Panc1 (cell line): ENCODE data around the gene BAZ2B. TPM values are rescaled to one million over a fixed set of nuclear protein-coding genes. Genes with fewer than 3 reads are reported as not detected.

Source experiments
- ATAC-seq: fragments of 200-7000 bp; cut with Tn5 transposase; 2 replicates; pipeline ENCODE4 v1.9.1; 2020; ENCODE audit warnings: mild to moderate bottlenecking, moderate library complexity
- BruUV-seq: library from RNA; stranded (reverse); fragments of 400-500 nt; replicated peaks from 2 replicates; lab custom pipeline; 2021; lab: Mats Ljungman, UMichigan
- CTCF ChIA-PET: fragments of 300-600 bp; sonication (Branson Sonifier 250); formaldehyde crosslinking; loops from one replicate; lab custom pipeline; 2022; ENCODE audit warnings: antibody characterized with exemption; lab: Charles Lee
- POLR2A ChIA-PET: fragments of 300-600 bp; sonication (Branson Sonifier 250); formaldehyde crosslinking; loops from one replicate; lab custom pipeline; 2022; ENCODE audit warnings: antibody characterized with exemption; lab: Charles Lee
- DNase-seq: peaks from one replicate; pipeline ENCODE4 v3.0.0-alpha.2; 2010; ENCODE audit warnings: low read depth, low spot score
- H3K27ac ChIP-seq: 2 replicates; pipeline ENCODE4 v1.5.1; 2011; ENCODE audit warnings: mild to moderate bottlenecking, low read length, inconsistent platforms
- H3K27me3 ChIP-seq: fragments of 200-500 bp; sonication (Bioruptor generic); 2 replicates; pipeline ENCODE4 v1.6.0; 2014; ENCODE audit warnings: low read length, inconsistent platforms; ENCODE audit not compliant: control insufficient read depth, insufficient read depth
- H3K36me3 ChIP-seq: fragments of 200-500 bp; sonication (Bioruptor generic); 2 replicates; pipeline ENCODE4 v1.5.1; 2014; ENCODE audit warnings: inconsistent platforms, mild to moderate bottlenecking, low read length, moderate library complexity; ENCODE audit not compliant: control insufficient read depth, insufficient read depth
- H3K4me1 ChIP-seq: 2 replicates; pipeline ENCODE4 v1.5.1; 2011; ENCODE audit warnings: inconsistent platforms, mild to moderate bottlenecking, low read length, moderate library complexity; ENCODE audit not compliant: control insufficient read depth, insufficient read depth
- H3K4me3 ChIP-seq, 2 experiments: 2 replicates each; pipeline ENCODE4 v1.5.1; 2011 to 2012; ENCODE audit warnings: low read depth in 2 of 2, low read length in 2 of 2, mild to moderate bottlenecking in 2 of 2, inconsistent platforms in 1 of 2, moderate library complexity in 1 of 2
- H3K9me3 ChIP-seq: fragments of 200-500 bp; sonication (Bioruptor generic); 2 replicates; pipeline ENCODE4 v1.5.1; 2014; ENCODE audit warnings: low read depth, mild to moderate bottlenecking, inconsistent platforms, low read length, moderate library complexity; ENCODE audit not compliant: control insufficient read depth, insufficient read depth
- POLR2AphosphoS5 ChIP-seq: IDR thresholded peaks from 2 replicates; pipeline ENCODE4 v1.6.1; 2012; ENCODE audit warnings: mild to moderate bottlenecking, low read depth, low read length, moderate library complexity
- SIN3A ChIP-seq: IDR thresholded peaks from 2 replicates; pipeline ENCODE4 v1.6.1; 2012; ENCODE audit warnings: low read depth, mild to moderate bottlenecking, low read length, moderate library complexity, borderline replicate concordance; ENCODE audit not compliant: insufficient read depth
- TCF7L2 ChIP-seq: IDR thresholded peaks from 2 replicates; pipeline ENCODE4 v1.6.1; 2011; ENCODE audit warnings: mild to moderate bottlenecking, low read depth, low read length, inconsistent platforms
- in situ Hi-C: cut with HindIII; loops from 2 replicates; pipeline ENCODE4 v1.10.0; 2016; ENCODE audit warnings: low sequenced_read_pairs, low pct_unique_long_range_greater_than_20kb
- intact Hi-C: fragments of 100-400 bp; cut with micrococcal nuclease; formaldehyde crosslinking; loops from one replicate; pipeline ENCODE4 v1.10.0; 2022; ENCODE audit not compliant: unreplicated experiment
- total RNA-seq: library from RNA; stranded (reverse); gene quantifications from one replicate; pipeline ENCODE4 v1.2.1, GENCODE V29; 2021; ENCODE audit not compliant: unreplicated experiment
- TF ChIP-seq, protein P1 (sequence below), 2 experiments: IDR thresholded peaks; 2 replicates each; pipeline ENCODE4 v1.6.1; 2011 to 2012; ENCODE audit warnings: low read depth in 2 of 2, control low read depth in 1 of 2, low read length in 1 of 2, mild to moderate bottlenecking in 1 of 2, moderate library complexity in 1 of 2; ENCODE audit not compliant: insufficient read depth in 1 of 2
- TF ChIP-seq, protein P2 (sequence below): fragments of 450-650 bp; IDR thresholded peaks from 2 replicates; pipeline ENCODE4 v1.5.1; 2017; ENCODE audit warnings: mild to moderate bottlenecking

BAZ2B gene
- total RNA-seq, 1 experiment from 2014 or later: 38.6 TPM

DNA sequence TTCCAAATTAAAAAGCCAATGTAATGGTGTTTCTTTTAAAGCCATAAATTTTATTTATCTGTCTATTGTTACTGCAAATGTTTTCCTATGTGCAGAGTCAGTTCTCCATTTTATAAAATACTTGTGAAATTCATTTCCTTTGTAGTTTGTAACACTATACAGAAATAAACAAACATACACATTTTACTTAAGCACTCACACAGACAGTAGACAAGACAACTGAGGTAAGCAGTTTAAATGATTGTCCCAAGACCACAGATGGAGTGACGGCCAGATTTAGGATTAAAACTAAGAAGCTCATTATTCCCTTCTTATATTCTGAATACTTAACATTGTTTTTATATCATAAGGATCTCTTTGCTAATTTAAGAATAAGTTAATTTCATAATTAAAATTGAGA is 100.9 kb downstream of the BAZ2B start:
- Histone ChIP-seq H3K4me3 (no peak overlapping the region; a peak in 1 of 4 replicates), H3K4me1 (peaks cover 6% of the 10 kb centered on the region; the same call in 1 of the 2 replicates), H3K27me3 (no peaks in the 10 kb centered on the region), H3K27ac (no peak overlapping the region; the same call in 1 of the 2 replicates), H3K36me3 (peaks cover 2% of the 10 kb centered on the region; the same call in 1 of the 2 replicates), H3K9me3 (no peaks in the 10 kb centered on the region)
- ChIA-PET POLR2A (no interaction called here), CTCF (no interaction called here)
- intact Hi-C loops (no loop called here), in situ Hi-C loops (no loop called here)
- no peak for ATAC-seq
- BruUV-seq: no TSS peak
- DNase-seq: no peak
- TF ChIP-seq TCF7L2 (no peak), POLR2AphosphoS5 (no peak), SIN3A (no peak)
- TF ChIP-seq, protein P1, sequence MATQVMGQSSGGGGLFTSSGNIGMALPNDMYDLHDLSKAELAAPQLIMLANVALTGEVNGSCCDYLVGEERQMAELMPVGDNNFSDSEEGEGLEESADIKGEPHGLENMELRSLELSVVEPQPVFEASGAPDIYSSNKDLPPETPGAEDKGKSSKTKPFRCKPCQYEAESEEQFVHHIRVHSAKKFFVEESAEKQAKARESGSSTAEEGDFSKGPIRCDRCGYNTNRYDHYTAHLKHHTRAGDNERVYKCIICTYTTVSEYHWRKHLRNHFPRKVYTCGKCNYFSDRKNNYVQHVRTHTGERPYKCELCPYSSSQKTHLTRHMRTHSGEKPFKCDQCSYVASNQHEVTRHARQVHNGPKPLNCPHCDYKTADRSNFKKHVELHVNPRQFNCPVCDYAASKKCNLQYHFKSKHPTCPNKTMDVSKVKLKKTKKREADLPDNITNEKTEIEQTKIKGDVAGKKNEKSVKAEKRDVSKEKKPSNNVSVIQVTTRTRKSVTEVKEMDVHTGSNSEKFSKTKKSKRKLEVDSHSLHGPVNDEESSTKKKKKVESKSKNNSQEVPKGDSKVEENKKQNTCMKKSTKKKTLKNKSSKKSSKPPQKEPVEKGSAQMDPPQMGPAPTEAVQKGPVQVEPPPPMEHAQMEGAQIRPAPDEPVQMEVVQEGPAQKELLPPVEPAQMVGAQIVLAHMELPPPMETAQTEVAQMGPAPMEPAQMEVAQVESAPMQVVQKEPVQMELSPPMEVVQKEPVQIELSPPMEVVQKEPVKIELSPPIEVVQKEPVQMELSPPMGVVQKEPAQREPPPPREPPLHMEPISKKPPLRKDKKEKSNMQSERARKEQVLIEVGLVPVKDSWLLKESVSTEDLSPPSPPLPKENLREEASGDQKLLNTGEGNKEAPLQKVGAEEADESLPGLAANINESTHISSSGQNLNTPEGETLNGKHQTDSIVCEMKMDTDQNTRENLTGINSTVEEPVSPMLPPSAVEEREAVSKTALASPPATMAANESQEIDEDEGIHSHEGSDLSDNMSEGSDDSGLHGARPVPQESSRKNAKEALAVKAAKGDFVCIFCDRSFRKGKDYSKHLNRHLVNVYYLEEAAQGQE (IDR thresholded peaks at IDR 0.05; ENCODE audit: insufficient read depth in 1 of 2, low read depth in 2 of 2, low read length in 1 of 2): no peak
- TF ChIP-seq, protein P2, sequence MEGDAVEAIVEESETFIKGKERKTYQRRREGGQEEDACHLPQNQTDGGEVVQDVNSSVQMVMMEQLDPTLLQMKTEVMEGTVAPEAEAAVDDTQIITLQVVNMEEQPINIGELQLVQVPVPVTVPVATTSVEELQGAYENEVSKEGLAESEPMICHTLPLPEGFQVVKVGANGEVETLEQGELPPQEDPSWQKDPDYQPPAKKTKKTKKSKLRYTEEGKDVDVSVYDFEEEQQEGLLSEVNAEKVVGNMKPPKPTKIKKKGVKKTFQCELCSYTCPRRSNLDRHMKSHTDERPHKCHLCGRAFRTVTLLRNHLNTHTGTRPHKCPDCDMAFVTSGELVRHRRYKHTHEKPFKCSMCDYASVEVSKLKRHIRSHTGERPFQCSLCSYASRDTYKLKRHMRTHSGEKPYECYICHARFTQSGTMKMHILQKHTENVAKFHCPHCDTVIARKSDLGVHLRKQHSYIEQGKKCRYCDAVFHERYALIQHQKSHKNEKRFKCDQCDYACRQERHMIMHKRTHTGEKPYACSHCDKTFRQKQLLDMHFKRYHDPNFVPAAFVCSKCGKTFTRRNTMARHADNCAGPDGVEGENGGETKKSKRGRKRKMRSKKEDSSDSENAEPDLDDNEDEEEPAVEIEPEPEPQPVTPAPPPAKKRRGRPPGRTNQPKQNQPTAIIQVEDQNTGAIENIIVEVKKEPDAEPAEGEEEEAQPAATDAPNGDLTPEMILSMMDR: no peak

DNA sequence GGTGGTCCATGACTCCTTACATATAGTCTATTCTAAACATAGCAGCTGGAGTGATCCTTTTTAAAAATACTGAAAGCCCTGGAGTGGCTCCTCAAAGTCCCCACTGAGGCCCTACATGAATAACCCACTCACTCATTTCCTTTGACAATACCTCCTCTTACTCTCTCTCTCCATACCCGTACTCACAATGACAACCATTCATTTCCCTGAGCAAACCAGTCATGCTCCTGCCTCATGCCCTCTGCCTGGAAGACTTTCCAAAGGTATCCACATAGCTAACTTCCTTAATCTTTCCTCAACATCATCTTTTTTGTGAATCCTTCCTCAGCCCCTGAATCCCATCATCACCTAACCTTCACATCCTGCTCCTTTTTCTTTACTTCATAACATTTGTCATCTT is 102.6 kb downstream of the BAZ2B start:
- TF ChIP-seq POLR2AphosphoS5 (no peak), SIN3A (no peak), TCF7L2 (no peak)
- TF ChIP-seq, protein P2: no peak
- TF ChIP-seq, protein P1 (IDR thresholded peaks at IDR 0.05; ENCODE audit: insufficient read depth in 1 of 2, low read depth in 2 of 2, low read length in 1 of 2): no peak
- intact Hi-C loops (no loop called here), in situ Hi-C loops (no loop called here)
- no TSS peak for BruUV-seq
- peaks cover 6% of the 10 kb centered on the region; the same call in 1 of the 2 replicates for H3K4me1 ChIP-seq
- CTCF ChIA-PET: no interaction called here
- DNase-seq (no peak), ATAC-seq (no peak)
- peaks cover 2% of the 10 kb centered on the region; the same call in 1 of the 2 replicates for H3K36me3 ChIP-seq
- no peak overlapping the region for H3K4me3 ChIP-seq
- no peaks in the 10 kb centered on the region for H3K9me3 ChIP-seq
- POLR2A ChIA-PET: no interaction called here
- no peak overlapping the region for H3K27ac ChIP-seq
- no peaks in the 10 kb centered on the region for H3K27me3 ChIP-seq
